Activated naive CD8-positive, alpha-beta T cell treated with anti-CD3 and anti-CD28 coated beads, Interleukin-2, amount 10 ng/mL, durations not matched to agents 7 days and 5 days (primary cell): ENCODE measurements around the gene ABLIM2. TPM values are rescaled to one million over a fixed set of nuclear protein-coding genes. Genes with fewer than 3 reads are reported as not detected.

ENCODE experiments used
- ATAC-seq: fragments of 150-1000 bp; cut with Tn5 transposase; one replicate; pipeline ENCODE4 v1.10.0; 2021; ENCODE audit warnings: low read depth, moderate library complexity
- POLR2A ChIA-PET: fragments of 350-600 bp; sonication (Branson Sonifier 250); formaldehyde crosslinking; loops from one replicate; lab custom pipeline; 2021; ENCODE audit warnings: antibody characterized with exemption; lab: Charles Lee
- DNase-seq: peaks from one replicate; pipeline ENCODE4 v3.0.0; 2021
- H3K27ac Mint-ChIP-seq: one replicate; pipeline ENCODE4 v1.8.0; 2022; ENCODE audit warnings: mild to moderate bottlenecking, mixed read lengths
- H3K27me3 Mint-ChIP-seq: one replicate; pipeline ENCODE4 v1.8.0; 2022; ENCODE audit warnings: mild to moderate bottlenecking, moderate library complexity, mixed read lengths
- H3K36me3 Mint-ChIP-seq: one replicate; pipeline ENCODE4 v1.8.0; 2021; ENCODE audit warnings: mild to moderate bottlenecking, mixed read lengths
- H3K4me1 Mint-ChIP-seq: one replicate; pipeline ENCODE4 v1.8.0; 2021; ENCODE audit warnings: mixed read lengths
- H3K4me3 Mint-ChIP-seq: one replicate; pipeline ENCODE4 v1.8.0; 2022; ENCODE audit warnings: mild to moderate bottlenecking, moderate library complexity, mixed read lengths
- H3K9me3 Mint-ChIP-seq: one replicate; pipeline ENCODE4 v1.8.0; 2021; ENCODE audit warnings: mixed read lengths
- total RNA-seq, 2 experiments: library from RNA; stranded (reverse); gene quantifications; one replicate each; pipeline ENCODE4 v1.2.3, GENCODE V29; 2021

Gene ABLIM2
- total RNA-seq, 2 experiments from 2014 or later = 1.7 to 2.5 TPM

GRCh38 chr4:8084031-8084660 lies 74.5 kb downstream of the ABLIM2 start:
- Mint-ChIP-seq H3K27ac (no peak overlapping the region), H3K36me3 (no peaks in the 10 kb centered on the region), H3K9me3 (no peaks in the 10 kb centered on the region), H3K4me3 (no peak overlapping the region), H3K4me1 (no peaks in the 10 kb centered on the region), H3K27me3 (peaks cover 8% of the 10 kb centered on the region)
- POLR2A ChIA-PET = no interaction called here
- ATAC-seq = no peak
- no peak for DNase-seq

GRCh38 chr4:8083086-8083825 lies 75.4 kb downstream of the ABLIM2 start:
- Mint-ChIP-seq H3K36me3 (no peaks in the 10 kb centered on the region), H3K27ac (no peak overlapping the region), H3K4me3 (no peak overlapping the region), H3K27me3 (peaks cover 9% of the 10 kb centered on the region), H3K4me1 (no peaks in the 10 kb centered on the region), H3K9me3 (no peaks in the 10 kb centered on the region)
- POLR2A ChIA-PET = no interaction called here
- ATAC-seq = no peak
- no peak for DNase-seq

DNA sequence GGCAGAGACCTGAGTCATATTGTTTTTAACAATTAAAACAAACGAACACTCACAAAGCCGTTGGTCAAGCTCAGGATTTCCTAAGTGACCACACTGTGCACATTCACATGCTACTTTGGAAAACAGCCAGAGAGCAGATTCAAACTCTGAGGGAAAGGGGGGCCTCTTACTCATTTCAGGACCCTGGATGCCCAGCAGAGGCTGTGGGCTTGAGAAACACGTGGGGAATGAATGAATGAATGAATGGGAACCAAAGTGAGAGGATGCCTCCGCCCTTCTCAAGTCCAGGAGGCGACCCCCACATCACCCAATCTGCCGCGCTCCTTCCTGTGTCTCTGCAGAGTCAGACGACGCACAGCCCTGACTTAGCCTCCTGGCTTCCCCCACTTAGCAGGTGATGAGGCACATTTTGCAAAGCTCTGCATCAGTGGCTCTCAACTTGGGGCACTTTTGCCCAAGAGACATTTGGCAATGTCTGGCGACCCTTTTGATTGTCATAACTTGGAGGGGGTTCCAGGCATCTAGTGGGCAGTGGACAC lies 76.0 kb downstream of the ABLIM2 start:
- POLR2A ChIA-PET = no interaction called here
- Mint-ChIP-seq H3K9me3 (no peaks in the 10 kb centered on the region), H3K27me3 (peaks cover 9% of the 10 kb centered on the region), H3K36me3 (no peaks in the 10 kb centered on the region), H3K4me1 (no peaks in the 10 kb centered on the region), H3K27ac (no peak overlapping the region), H3K4me3 (no peak overlapping the region)
- no peak for DNase-seq
- no peak for ATAC-seq

DNA sequence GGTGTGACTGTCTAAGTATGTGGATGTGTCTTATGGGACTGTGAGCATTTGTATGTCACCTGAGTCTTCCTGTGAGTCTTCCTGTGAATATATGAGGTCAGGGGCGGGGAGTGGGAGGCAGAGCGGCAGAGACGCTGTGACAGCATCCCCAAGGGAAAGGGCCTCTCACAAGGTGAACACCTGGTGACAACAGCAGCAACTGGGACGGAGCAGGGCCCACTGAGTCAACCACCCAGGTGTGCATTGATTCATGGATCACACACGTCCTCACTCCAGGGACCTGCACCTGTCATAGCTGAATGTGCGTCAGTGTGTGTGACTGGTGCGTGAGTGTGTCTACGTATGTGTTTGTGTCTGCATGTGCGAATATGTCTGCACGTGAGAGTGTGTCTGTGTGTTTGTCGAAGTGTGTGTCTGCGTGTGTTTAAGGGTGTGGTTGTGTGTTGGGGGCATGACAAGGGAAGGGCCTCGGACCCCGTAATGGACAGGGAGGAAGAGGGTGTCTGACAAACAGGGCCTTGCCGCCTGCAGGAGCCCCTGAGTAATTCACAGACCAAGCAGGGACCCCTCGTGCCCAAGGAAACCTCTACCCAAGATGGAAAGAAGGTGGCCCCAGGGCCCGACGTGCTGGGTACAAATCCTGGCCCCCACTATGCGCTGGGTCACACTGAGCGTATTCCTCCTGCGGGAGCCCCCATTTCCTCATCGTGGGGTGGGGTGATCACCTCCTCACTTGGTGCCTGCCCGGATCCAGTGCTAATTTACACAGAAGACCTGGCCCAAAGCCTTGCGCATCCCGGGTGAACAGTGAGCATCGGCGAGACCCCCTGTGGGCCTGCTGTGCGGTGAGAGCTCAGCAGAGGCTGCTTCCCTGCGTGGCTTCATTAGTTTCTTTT lies 76.7 kb downstream of the ABLIM2 start:
- no peak overlapping the region for H3K4me3 Mint-ChIP-seq
- H3K36me3 Mint-ChIP-seq = no peaks in the 10 kb centered on the region
- no peaks in the 10 kb centered on the region for H3K9me3 Mint-ChIP-seq
- ATAC-seq (no peak), DNase-seq (no peak)
- no peak overlapping the region for H3K27ac Mint-ChIP-seq
- H3K4me1 Mint-ChIP-seq = no peaks in the 10 kb centered on the region
- POLR2A ChIA-PET = no interaction called here
- peaks cover 9% of the 10 kb centered on the region for H3K27me3 Mint-ChIP-seq

- Mint-ChIP-seq H3K4me1 (no peaks in the 10 kb centered on the region), H3K4me3 (no peak overlapping the region), H3K36me3 (no peaks in the 10 kb centered on the region), H3K9me3 (no peaks in the 10 kb centered on the region), H3K27ac (no peak overlapping the region), H3K27me3 (peaks cover 9% of the 10 kb centered on the region)
- POLR2A ChIA-PET = no interaction called here
- DNase-seq (no peak), ATAC-seq (no peak)
These were observed 77.4 kb downstream of the ABLIM2 start for GRCh38 chr4:8081171-8081570.

DNA sequence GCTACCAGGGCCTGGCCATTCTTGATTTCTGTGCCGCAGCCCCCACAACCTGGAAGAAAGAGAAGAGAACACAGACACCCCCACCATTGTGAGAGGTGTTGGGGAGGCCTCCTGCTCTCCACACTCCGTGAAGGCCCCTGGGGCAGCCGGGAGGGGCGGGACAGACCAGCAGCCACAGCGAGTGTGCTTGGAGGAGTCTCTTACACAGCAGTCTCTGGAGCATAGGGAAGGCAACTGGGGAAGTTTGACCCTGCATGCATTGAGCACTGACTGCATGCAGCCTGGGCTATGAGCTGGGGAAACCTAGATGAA lies 77.9 kb downstream of the ABLIM2 start:
- POLR2A ChIA-PET = no interaction called here
- no peak overlapping the region for H3K4me3 Mint-ChIP-seq

DNA sequence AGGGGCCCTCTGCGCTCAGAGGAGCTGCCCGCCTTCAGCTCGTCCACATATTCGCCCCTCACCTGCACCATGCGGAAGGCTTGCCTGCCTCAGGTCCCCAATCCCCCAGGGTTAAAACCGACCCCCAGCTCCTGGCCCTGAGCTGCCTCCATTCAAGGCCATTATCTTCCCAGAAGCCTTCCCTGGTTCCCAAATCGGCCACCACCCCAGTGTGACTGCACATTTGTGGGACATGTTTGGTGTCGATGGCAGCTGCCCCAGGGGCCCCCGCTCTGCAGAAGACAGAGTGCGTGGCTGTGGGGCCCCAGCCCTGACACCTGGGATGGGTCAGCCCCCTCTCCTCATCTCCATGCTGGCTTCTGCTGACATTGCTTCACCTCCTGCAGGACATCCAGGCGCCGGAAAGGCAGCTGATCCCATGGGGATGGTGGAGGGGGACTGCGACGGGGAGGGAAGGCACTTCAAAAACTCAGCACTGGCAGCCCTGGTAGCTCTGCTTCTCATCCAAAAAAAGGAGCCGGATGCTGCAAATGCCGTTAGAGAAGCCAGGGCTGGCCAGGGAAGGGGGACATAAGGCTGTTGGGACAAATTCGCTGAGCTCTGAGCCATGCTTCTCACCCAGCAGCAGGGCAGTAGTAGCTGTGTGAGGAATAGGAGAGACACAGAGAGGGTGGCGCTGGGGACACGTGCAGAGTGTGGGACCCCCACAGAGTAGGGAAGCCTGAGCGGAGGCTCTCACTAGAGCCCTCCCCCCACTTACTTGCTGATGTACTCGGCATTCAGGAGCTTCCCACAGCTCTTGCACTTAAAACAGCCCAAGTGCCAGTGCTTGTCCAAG lies 78.5 kb downstream of the ABLIM2 start:
- peaks cover 9% of the 10 kb centered on the region for H3K27me3 Mint-ChIP-seq
- H3K27ac Mint-ChIP-seq = peak overlapping the region; percentile 40

More for the DNA sequence above, 77.9 kb downstream of the ABLIM2 start:
- DNase-seq = no peak
- ATAC-seq = no peak
- no peak overlapping the region for H3K27ac Mint-ChIP-seq
- H3K9me3 Mint-ChIP-seq = no peaks in the 10 kb centered on the region
- no peaks in the 10 kb centered on the region for H3K36me3 Mint-ChIP-seq
- peaks cover 9% of the 10 kb centered on the region for H3K27me3 Mint-ChIP-seq
- H3K4me1 Mint-ChIP-seq = no peaks in the 10 kb centered on the region

GRCh38 chr4:8079031-8079885 lies 79.4 kb downstream of the ABLIM2 start:
- Mint-ChIP-seq H3K27me3 (peaks cover 9% of the 10 kb centered on the region), H3K36me3 (no peaks in the 10 kb centered on the region), H3K27ac (no peak overlapping the region), H3K9me3 (no peaks in the 10 kb centered on the region), H3K4me3 (no peak overlapping the region), H3K4me1 (no peaks in the 10 kb centered on the region)
- ATAC-seq = no peak
- POLR2A ChIA-PET = no interaction called here
- DNase-seq = no peak

More for the DNA sequence above, 78.5 kb downstream of the ABLIM2 start:
- Mint-ChIP-seq H3K36me3 (no peaks in the 10 kb centered on the region), H3K4me1 (no peaks in the 10 kb centered on the region), H3K4me3 (no peak overlapping the region), H3K9me3 (no peaks in the 10 kb centered on the region)
- ATAC-seq (no peak), DNase-seq (no peak)
- POLR2A ChIA-PET = no interaction called here

DNA sequence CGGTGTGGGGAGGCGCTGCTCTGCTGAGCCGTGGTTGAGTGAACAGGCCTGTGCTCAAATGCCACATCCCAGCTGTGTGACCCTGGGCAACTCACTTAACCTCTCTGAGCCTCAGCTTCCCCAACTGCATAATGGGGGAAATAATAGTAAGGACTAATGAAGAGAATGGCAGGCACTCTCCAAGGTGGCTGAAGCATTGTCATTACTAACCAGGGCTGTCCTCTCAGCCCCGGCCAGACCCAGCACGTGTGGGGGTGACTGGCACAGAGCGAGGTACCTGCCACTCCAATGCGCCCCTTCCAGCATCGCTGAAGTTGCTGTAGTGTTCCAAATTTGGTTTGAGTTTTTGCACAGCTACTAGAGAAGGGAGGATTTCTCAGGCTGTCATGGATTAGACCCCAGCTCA lies 80.0 kb downstream of the ABLIM2 start:
- H3K4me3 Mint-ChIP-seq = no peak overlapping the region
- no peak for ATAC-seq
- no peak overlapping the region for H3K27ac Mint-ChIP-seq
- H3K4me1 Mint-ChIP-seq = no peaks in the 10 kb centered on the region
- no peaks in the 10 kb centered on the region for H3K36me3 Mint-ChIP-seq
- POLR2A ChIA-PET = no interaction called here
- DNase-seq = no peak
- H3K9me3 Mint-ChIP-seq = no peaks in the 10 kb centered on the region
- peaks cover 9% of the 10 kb centered on the region for H3K27me3 Mint-ChIP-seq

DNA sequence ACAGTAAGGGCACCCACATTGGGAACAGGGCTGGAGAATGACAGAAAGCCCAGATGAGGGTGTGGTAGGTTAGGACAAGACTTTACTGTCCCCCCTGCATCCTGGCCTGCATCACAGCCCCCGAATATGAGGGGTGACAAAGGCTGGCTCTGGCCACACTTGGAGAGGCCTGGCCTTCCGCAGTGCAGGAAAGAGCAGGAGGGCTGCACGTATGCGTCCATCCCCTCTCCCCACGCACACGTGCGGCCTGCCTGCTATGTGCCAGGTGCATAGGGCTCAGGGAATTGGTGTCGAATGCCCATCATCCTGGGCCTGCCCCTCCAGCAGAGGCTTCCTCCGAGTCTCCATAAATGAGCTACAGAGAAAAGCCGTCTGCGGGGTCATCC lies 80.5 kb downstream of the ABLIM2 start:
- POLR2A ChIA-PET = no interaction called here
- no peak for DNase-seq
- Mint-ChIP-seq H3K9me3 (no peaks in the 10 kb centered on the region), H3K27me3 (peaks cover 9% of the 10 kb centered on the region), H3K4me3 (no peak overlapping the region), H3K27ac (no peak overlapping the region), H3K4me1 (no peaks in the 10 kb centered on the region), H3K36me3 (no peaks in the 10 kb centered on the region)
- ATAC-seq = no peak

- no peak for ATAC-seq
- no peak overlapping the region for H3K27ac Mint-ChIP-seq
- POLR2A ChIA-PET = no interaction called here
These were observed 81.2 kb downstream of the ABLIM2 start for GRCh38 chr4:8077181-8078108.

More at GRCh38 chr4:8077181-8078108, 81.2 kb downstream of the ABLIM2 start:
- Mint-ChIP-seq H3K4me3 (no peak overlapping the region), H3K9me3 (no peaks in the 10 kb centered on the region), H3K36me3 (no peaks in the 10 kb centered on the region), H3K4me1 (no peaks in the 10 kb centered on the region), H3K27me3 (peaks cover 14% of the 10 kb centered on the region)
- no peak for DNase-seq
